GM19351 (cell line): ENCODE data around the gene LDHA.
"Not testable (repeated sequence)": the region's sequence is repeated elsewhere in the genome, so short reads cannot be mapped to it uniquely, and the experiment has no call there.

Experiments used
- ATAC-seq: cut with Tn5 transposase; IDR thresholded peaks from one replicate; pipeline ENCODE4 v1.9.1; 2021; ENCODE audit warnings: mild to moderate bottlenecking, moderate library complexity; ENCODE audit not compliant: unreplicated experiment

The LDHA gene

GRCh38 chr11:18393581-18394274 lies 635 bp upstream of the LDHA start:
- ATAC-seq, result peak; percentile 2

- no peak for ATAC-seq
These were observed 768 bp downstream of the LDHA start for GRCh38 chr11:18394928-18395734.

GRCh38 chr11:18395735-18396504 lies 1.6 kb downstream of the LDHA start:
- peak; percentile 55 for ATAC-seq

GRCh38 chr11:18397921-18398320 lies 3.6 kb downstream of the LDHA start:
- no peak for ATAC-seq

GRCh38 chr11:18401077-18401476 lies 6.7 kb downstream of the LDHA start:
- ATAC-seq, result not testable (repeated sequence)

- no peak for ATAC-seq
These were observed 9.7 kb downstream of the LDHA start for GRCh38 chr11:18404062-18404461.

GRCh38 chr11:18407400-18407799 lies 13.0 kb downstream of the LDHA start:
- not testable (repeated sequence) for ATAC-seq

GRCh38 chr11:18408558-18409291 lies 14.4 kb downstream of the LDHA start:
- ATAC-seq, result no peak

GRCh38 chr11:18416459-18416858 lies 22.1 kb downstream of the LDHA start:
- no peak for ATAC-seq

GRCh38 chr11:18419040-18419439 lies 24.7 kb downstream of the LDHA start:
- no peak for ATAC-seq

- ATAC-seq, result no peak
These were observed 25.7 kb downstream of the LDHA start for GRCh38 chr11:18420067-18420466.

GRCh38 chr11:18427240-18427639 lies 32.9 kb downstream of the LDHA start:
- ATAC-seq, result no peak

GRCh38 chr11:18429332-18429731 lies 35.0 kb downstream of the LDHA start:
- no peak for ATAC-seq

GRCh38 chr11:18438691-18439090 lies 44.3 kb downstream of the LDHA start:
- ATAC-seq, result no peak

- no peak for ATAC-seq
These were observed 54.9 kb downstream of the LDHA start for GRCh38 chr11:18449251-18449650.

GRCh38 chr11:18452927-18453326 lies 58.6 kb downstream of the LDHA start:
- ATAC-seq, result no peak

- no peak for ATAC-seq
These were observed 61.5 kb downstream of the LDHA start, which contains the start of gene LDHAL6A for GRCh38 chr11:18455686-18456372. Gene LDHAL6A (plus strand): TSS chr11:18455856. CDS start chr11:18456681, 825 bp downstream.

- ATAC-seq, result no peak
These were observed 63.1 kb downstream of the LDHA start for GRCh38 chr11:18457450-18457849.
